Prostate gland (tissue), 2 donors: Measurements from ENCODE around the gene TCEANC.

Source experiments
- POLR2A ChIP-seq: fragments of 450-650 bp; IDR thresholded peaks from one replicate; pipeline ENCODE4 v1.6.1; 2016; ENCODE audit warnings: antibody characterized with exemption, mild to moderate bottlenecking
- POLR2AphosphoS5 ChIP-seq: sonication (generic); formaldehyde crosslinking; IDR thresholded peaks from one replicate; pipeline ENCODE4 v1.6.1; 2017; ENCODE audit warnings: antibody characterized with exemption
- TF ChIP-seq, protein P1 (sequence below), 4 experiments: fragments of 200-600 bp in 2 of 4; fragments of 450-650 bp in 2 of 4; sonication (generic) in 2 of 4; IDR thresholded peaks; 1 replicate in 3 of 4; 2 replicates in 1 of 4; pipeline ENCODE4 v1.5.1; 2016 to 2019; ENCODE audit warnings: antibody characterized with exemption in 4 of 4, mild to moderate bottlenecking in 2 of 4, moderate library complexity in 2 of 4

DNA sequence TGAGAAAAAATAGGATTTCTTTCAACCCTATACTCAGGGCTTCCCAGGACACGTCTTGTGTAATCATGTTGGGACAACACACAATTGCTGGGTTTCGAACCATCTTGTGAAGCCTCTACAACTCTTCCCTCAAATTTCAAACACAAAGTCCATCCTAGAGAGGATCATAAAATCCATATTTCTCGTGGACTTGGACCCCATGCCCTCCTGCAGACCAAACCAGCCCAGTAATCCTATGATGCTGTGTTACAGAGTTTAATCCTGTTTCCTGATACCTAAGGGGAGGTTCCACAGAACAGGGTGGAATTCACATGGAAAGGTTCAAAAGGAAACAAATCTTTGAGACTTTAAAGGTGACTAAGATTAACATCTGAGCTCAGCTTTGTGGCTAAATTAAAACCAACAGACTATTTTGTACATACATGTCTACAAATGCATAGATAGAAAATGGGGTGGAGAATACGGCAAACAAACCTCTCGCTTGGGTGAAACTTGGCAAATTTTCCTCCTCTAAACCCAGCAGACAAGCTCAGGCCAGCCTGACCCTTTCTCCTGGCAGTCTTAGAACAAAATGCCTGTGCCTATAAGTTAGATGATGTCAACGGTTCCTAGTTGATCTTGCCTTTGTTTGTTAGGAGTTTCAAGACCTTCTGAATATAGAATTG is 45.5 kb upstream of the TCEANC start:
- TF ChIP-seq, protein P1, sequence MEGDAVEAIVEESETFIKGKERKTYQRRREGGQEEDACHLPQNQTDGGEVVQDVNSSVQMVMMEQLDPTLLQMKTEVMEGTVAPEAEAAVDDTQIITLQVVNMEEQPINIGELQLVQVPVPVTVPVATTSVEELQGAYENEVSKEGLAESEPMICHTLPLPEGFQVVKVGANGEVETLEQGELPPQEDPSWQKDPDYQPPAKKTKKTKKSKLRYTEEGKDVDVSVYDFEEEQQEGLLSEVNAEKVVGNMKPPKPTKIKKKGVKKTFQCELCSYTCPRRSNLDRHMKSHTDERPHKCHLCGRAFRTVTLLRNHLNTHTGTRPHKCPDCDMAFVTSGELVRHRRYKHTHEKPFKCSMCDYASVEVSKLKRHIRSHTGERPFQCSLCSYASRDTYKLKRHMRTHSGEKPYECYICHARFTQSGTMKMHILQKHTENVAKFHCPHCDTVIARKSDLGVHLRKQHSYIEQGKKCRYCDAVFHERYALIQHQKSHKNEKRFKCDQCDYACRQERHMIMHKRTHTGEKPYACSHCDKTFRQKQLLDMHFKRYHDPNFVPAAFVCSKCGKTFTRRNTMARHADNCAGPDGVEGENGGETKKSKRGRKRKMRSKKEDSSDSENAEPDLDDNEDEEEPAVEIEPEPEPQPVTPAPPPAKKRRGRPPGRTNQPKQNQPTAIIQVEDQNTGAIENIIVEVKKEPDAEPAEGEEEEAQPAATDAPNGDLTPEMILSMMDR (IDR thresholded peaks at IDR 0.05): no peak
- TF ChIP-seq POLR2A (no peak), POLR2AphosphoS5 (no peak)
